Stimulated activated naive CD8-positive, alpha-beta T cell treated with anti-CD3 and anti-CD28 coated beads, Interleukin-15, Interleukin-2, amounts not matched to agents 100 ng/mL and 50 ng/mL, for 24 hours (primary cell): Measurements from ENCODE around the gene PRKD1.

Source experiments
- H3K27ac Mint-ChIP-seq: one replicate; pipeline ENCODE4 v1.8.0; 2021; ENCODE audit warnings: mild to moderate bottlenecking, mixed read lengths
- H3K27me3 Mint-ChIP-seq: one replicate; pipeline ENCODE4 v1.8.0; 2021; ENCODE audit warnings: mixed read lengths
- H3K36me3 Mint-ChIP-seq: one replicate; pipeline ENCODE4 v1.8.0; 2021; ENCODE audit warnings: low read depth, mixed read lengths
- H3K4me1 Mint-ChIP-seq: one replicate; pipeline ENCODE4 v1.8.0; 2021; ENCODE audit warnings: low read depth, mixed read lengths
- H3K4me3 Mint-ChIP-seq: one replicate; pipeline ENCODE4 v1.8.0; 2021; ENCODE audit warnings: mild to moderate bottlenecking, mixed read lengths
- H3K9me3 Mint-ChIP-seq: one replicate; pipeline ENCODE4 v1.8.0; 2021; ENCODE audit warnings: mixed read lengths

PRKD1 gene

GRCh38 chr14:29584992-29585391 is 342.7 kb downstream of the PRKD1 start:
- no peaks in the 10 kb centered on the region for H3K27me3 Mint-ChIP-seq
- peaks cover 5% of the 10 kb centered on the region for H3K9me3 Mint-ChIP-seq
- H3K36me3 Mint-ChIP-seq: no peaks in the 10 kb centered on the region

GRCh38 chr14:29580763-29581162 is 346.9 kb downstream of the PRKD1 start:
- H3K4me1 Mint-ChIP-seq: no peaks in the 10 kb centered on the region
- H3K9me3 Mint-ChIP-seq: peaks cover 10% of the 10 kb centered on the region
- no peak overlapping the region for H3K4me3 Mint-ChIP-seq
- no peaks in the 10 kb centered on the region for H3K36me3 Mint-ChIP-seq
- H3K27me3 Mint-ChIP-seq: no peaks in the 10 kb centered on the region
- no peak overlapping the region for H3K27ac Mint-ChIP-seq

More at GRCh38 chr14:29584992-29585391, 342.7 kb downstream of the PRKD1 start:
- H3K4me3 Mint-ChIP-seq: no peak overlapping the region
- H3K4me1 Mint-ChIP-seq: no peaks in the 10 kb centered on the region
- no peak overlapping the region for H3K27ac Mint-ChIP-seq

GRCh38 chr14:29579838-29580237 is 347.8 kb downstream of the PRKD1 start:
- Mint-ChIP-seq H3K9me3 (peaks cover 8% of the 10 kb centered on the region), H3K27me3 (no peaks in the 10 kb centered on the region), H3K4me3 (no peak overlapping the region), H3K27ac (no peak overlapping the region), H3K4me1 (no peaks in the 10 kb centered on the region), H3K36me3 (no peaks in the 10 kb centered on the region)

- Mint-ChIP-seq H3K9me3 (peaks cover 22% of the 10 kb centered on the region), H3K27me3 (no peaks in the 10 kb centered on the region)
These were observed 350.7 kb downstream of the PRKD1 start for GRCh38 chr14:29576927-29577326.

GRCh38 chr14:29569194-29569593 is 358.5 kb downstream of the PRKD1 start:
- Mint-ChIP-seq H3K27me3 (no peaks in the 10 kb centered on the region), H3K36me3 (no peaks in the 10 kb centered on the region), H3K4me3 (no peak overlapping the region), H3K4me1 (no peaks in the 10 kb centered on the region), H3K27ac (no peak overlapping the region), H3K9me3 (peaks cover 28% of the 10 kb centered on the region)

More at GRCh38 chr14:29576927-29577326, 350.7 kb downstream of the PRKD1 start:
- no peaks in the 10 kb centered on the region for H3K36me3 Mint-ChIP-seq
- no peaks in the 10 kb centered on the region for H3K4me1 Mint-ChIP-seq
- no peak overlapping the region for H3K27ac Mint-ChIP-seq
- H3K4me3 Mint-ChIP-seq: no peak overlapping the region

- Mint-ChIP-seq H3K4me1 (no peaks in the 10 kb centered on the region), H3K27ac (no peak overlapping the region), H3K4me3 (no peak overlapping the region), H3K36me3 (no peaks in the 10 kb centered on the region), H3K9me3 (peaks cover 14% of the 10 kb centered on the region), H3K27me3 (no peaks in the 10 kb centered on the region)
These were observed 361.5 kb downstream of the PRKD1 start for GRCh38 chr14:29566194-29566593.

GRCh38 chr14:29558516-29558915 is 369.1 kb downstream of the PRKD1 start:
- Mint-ChIP-seq H3K4me1 (no peaks in the 10 kb centered on the region), H3K27me3 (no peaks in the 10 kb centered on the region), H3K9me3 (peaks cover 8% of the 10 kb centered on the region), H3K36me3 (no peaks in the 10 kb centered on the region), H3K27ac (no peak overlapping the region), H3K4me3 (no peak overlapping the region)

- H3K4me3 Mint-ChIP-seq: no peak overlapping the region
- H3K27ac Mint-ChIP-seq: no peak overlapping the region
- no peaks in the 10 kb centered on the region for H3K36me3 Mint-ChIP-seq
- H3K27me3 Mint-ChIP-seq: no peaks in the 10 kb centered on the region
- no peaks in the 10 kb centered on the region for H3K4me1 Mint-ChIP-seq
- H3K9me3 Mint-ChIP-seq: peaks cover 8% of the 10 kb centered on the region
These were observed 373.3 kb downstream of the PRKD1 start for GRCh38 chr14:29554335-29554734.

- H3K4me1 Mint-ChIP-seq: no peaks in the 10 kb centered on the region
- no peak overlapping the region for H3K27ac Mint-ChIP-seq
- no peaks in the 10 kb centered on the region for H3K36me3 Mint-ChIP-seq
- H3K9me3 Mint-ChIP-seq: no peaks in the 10 kb centered on the region
- no peak overlapping the region for H3K4me3 Mint-ChIP-seq
- no peaks in the 10 kb centered on the region for H3K27me3 Mint-ChIP-seq
These were observed 374.2 kb downstream of the PRKD1 start for GRCh38 chr14:29553427-29553826.

- Mint-ChIP-seq H3K27me3 (no peaks in the 10 kb centered on the region), H3K4me3 (no peak overlapping the region), H3K27ac (no peak overlapping the region), H3K4me1 (no peaks in the 10 kb centered on the region), H3K9me3 (no peaks in the 10 kb centered on the region), H3K36me3 (no peaks in the 10 kb centered on the region)
These were observed 378.7 kb downstream of the PRKD1 start for GRCh38 chr14:29548948-29549370.

- Mint-ChIP-seq H3K4me3 (no peak overlapping the region), H3K4me1 (no peaks in the 10 kb centered on the region), H3K27ac (no peak overlapping the region), H3K36me3 (no peaks in the 10 kb centered on the region), H3K27me3 (no peaks in the 10 kb centered on the region), H3K9me3 (no peaks in the 10 kb centered on the region)
These were observed 381.9 kb downstream of the PRKD1 start for GRCh38 chr14:29545714-29546113.

- Mint-ChIP-seq H3K4me1 (no peaks in the 10 kb centered on the region), H3K9me3 (no peaks in the 10 kb centered on the region), H3K27ac (no peak overlapping the region), H3K27me3 (no peaks in the 10 kb centered on the region), H3K36me3 (no peaks in the 10 kb centered on the region), H3K4me3 (no peak overlapping the region)
These were observed 390.6 kb downstream of the PRKD1 start for GRCh38 chr14:29536886-29537511.

- Mint-ChIP-seq H3K36me3 (no peaks in the 10 kb centered on the region), H3K27ac (no peak overlapping the region), H3K4me3 (no peak overlapping the region), H3K9me3 (peaks cover 4% of the 10 kb centered on the region), H3K4me1 (no peaks in the 10 kb centered on the region), H3K27me3 (no peaks in the 10 kb centered on the region)
These were observed 398.2 kb downstream of the PRKD1 start for GRCh38 chr14:29529418-29529817.

- Mint-ChIP-seq H3K9me3 (peaks cover 4% of the 10 kb centered on the region), H3K36me3 (no peaks in the 10 kb centered on the region), H3K4me1 (no peaks in the 10 kb centered on the region)
These were observed 398.8 kb downstream of the PRKD1 start for GRCh38 chr14:29528889-29529288.

GRCh38 chr14:29527286-29527685 is 400.4 kb downstream of the PRKD1 start:
- H3K4me3 Mint-ChIP-seq: no peak overlapping the region
- no peaks in the 10 kb centered on the region for H3K27me3 Mint-ChIP-seq
- no peak overlapping the region for H3K27ac Mint-ChIP-seq

More at GRCh38 chr14:29528889-29529288, 398.8 kb downstream of the PRKD1 start:
- no peak overlapping the region for H3K27ac Mint-ChIP-seq
- no peaks in the 10 kb centered on the region for H3K27me3 Mint-ChIP-seq
- no peak overlapping the region for H3K4me3 Mint-ChIP-seq

More at GRCh38 chr14:29527286-29527685, 400.4 kb downstream of the PRKD1 start:
- peaks cover 4% of the 10 kb centered on the region for H3K9me3 Mint-ChIP-seq
- H3K4me1 Mint-ChIP-seq: no peaks in the 10 kb centered on the region
- H3K36me3 Mint-ChIP-seq: no peaks in the 10 kb centered on the region
